CD14-positive monocyte (primary cell): ENCODE data around the gene CDC42BPB. TPM values are rescaled to one million over a fixed set of nuclear protein-coding genes. Genes with fewer than 3 reads are reported as not detected.

ENCODE experiments used
- DNase-seq, 3 donors: peaks; one replicate each; pipeline ENCODE4 v3.0.0-alpha.2; 2011 to 2022
- H2AFZ ChIP-seq: 2 replicates; pipeline ENCODE4 v1.6.0; 2012; ENCODE audit warnings: mild to moderate bottlenecking, low read depth, low read length, inconsistent platforms; ENCODE audit not compliant: insufficient read depth, poor library complexity, severe bottlenecking
- H3K27ac ChIP-seq, 2 donors: 1 replicate in 1 of 2; 2 replicates in 1 of 2; pipeline ENCODE4 v1.5.1; 2012 to 2013; ENCODE audit warnings: low read length in 2 of 2, control low read depth in 1 of 2, inconsistent platforms in 1 of 2, low read depth in 1 of 2, mild to moderate bottlenecking in 1 of 2
- H3K27me3 ChIP-seq, 2 donors: one replicate each; pipeline versions ENCODE4 v1.6.0 to v1.6.1; 2011 to 2013; ENCODE audit warnings: low read length in 2 of 2; ENCODE audit not compliant: control insufficient read depth in 2 of 2, insufficient read depth in 2 of 2
- H3K36me3 ChIP-seq, 2 donors: replicated peaks in 1 of 2; 1 replicate in 1 of 2; 2 replicates in 1 of 2; pipeline versions ENCODE4 v1.5.1 to v1.6.1; 2012 to 2013; ENCODE audit warnings: low read length in 2 of 2, control low read depth in 1 of 2, inconsistent platforms in 1 of 2, mild to moderate bottlenecking in 1 of 2; ENCODE audit not compliant: insufficient read depth in 2 of 2, control insufficient read depth in 1 of 2
- H3K4me1 ChIP-seq, 2 donors: 1 replicate in 1 of 2; 2 replicates in 1 of 2; pipeline versions ENCODE4 v1.5.1 to v1.6.1; 2012 to 2013; ENCODE audit warnings: low read length in 2 of 2, control low read depth in 1 of 2, inconsistent platforms in 1 of 2, mild to moderate bottlenecking in 1 of 2, moderate library complexity in 1 of 2; ENCODE audit not compliant: insufficient read depth in 2 of 2, control insufficient read depth in 1 of 2
- H3K4me2 ChIP-seq: replicated peaks from 2 replicates; pipeline ENCODE3; 2012; ENCODE audit warnings: low read length, moderate library complexity, mild to moderate bottlenecking; ENCODE audit not compliant: poor library complexity, severe bottlenecking; ENCODE audit errors: extremely low read depth
- H3K4me3 ChIP-seq, 3 experiments: fragments of 200-600 bp in 1 of 3; sonication (generic) in 1 of 3; replicated peaks in 1 of 3; 1 replicate in 2 of 3; 2 replicates in 1 of 3; pipeline ENCODE4 v1.5.1; 2011 to 2013; ENCODE audit warnings: low read length in 3 of 3, mild to moderate bottlenecking in 3 of 3, control low read depth in 2 of 3, low read depth in 2 of 3, inconsistent platforms in 1 of 3, moderate library complexity in 1 of 3
- H3K79me2 ChIP-seq: 2 replicates; pipeline ENCODE4 v1.6.0; 2012; ENCODE audit warnings: mild to moderate bottlenecking, control low read depth, inconsistent platforms, low read length, moderate library complexity; ENCODE audit not compliant: insufficient read depth
- H3K9ac ChIP-seq: 2 replicates; pipeline ENCODE4 v1.6.0; 2017; ENCODE audit warnings: low read length, mild to moderate bottlenecking; ENCODE audit not compliant: insufficient read depth, poor library complexity, severe bottlenecking
- H3K9me3 ChIP-seq, 2 donors: replicated peaks in 1 of 2; 1 replicate in 1 of 2; 2 replicates in 1 of 2; pipeline versions ENCODE4 v1.5.1 to v1.6.1; 2012 to 2013; ENCODE audit warnings: low read length in 2 of 2, control low read depth in 1 of 2; ENCODE audit not compliant: control insufficient read depth in 1 of 2, insufficient read depth in 1 of 2
- H4K20me1 ChIP-seq: 2 replicates; pipeline ENCODE4 v1.6.0; 2012; ENCODE audit warnings: mild to moderate bottlenecking, low read length, control low read depth, moderate library complexity; ENCODE audit not compliant: insufficient read depth
- H3K27ac Mint-ChIP-seq, 7 donors: one replicate each; pipeline ENCODE4 v1.8.0; 2020; ENCODE audit warnings: mild to moderate bottlenecking in 7 of 7, mixed read lengths in 7 of 7, moderate library complexity in 6 of 7, inconsistent platforms in 2 of 7
- H3K27me3 Mint-ChIP-seq, 3 donors: one replicate each; pipeline ENCODE4 v1.8.0; 2021 to 2022; ENCODE audit warnings: low read depth in 3 of 3, mild to moderate bottlenecking in 3 of 3, mixed read lengths in 3 of 3, moderate library complexity in 3 of 3, inconsistent platforms in 1 of 3
- H3K36me3 Mint-ChIP-seq, 2 donors: one replicate each; pipeline ENCODE4 v1.8.0; 2020; ENCODE audit warnings: mixed read lengths in 2 of 2, inconsistent platforms in 1 of 2, mild to moderate bottlenecking in 1 of 2
- H3K4me1 Mint-ChIP-seq: one replicate; pipeline ENCODE4 v1.8.0; 2020; ENCODE audit warnings: mild to moderate bottlenecking, mixed read lengths
- H3K4me3 Mint-ChIP-seq, 2 donors: one replicate each; pipeline ENCODE4 v1.8.0; 2020; ENCODE audit warnings: mild to moderate bottlenecking in 2 of 2, mixed read lengths in 2 of 2, moderate library complexity in 1 of 2
- H3K9me3 Mint-ChIP-seq, 7 donors: one replicate each; pipeline ENCODE4 v1.8.0; 2020 to 2022; ENCODE audit warnings: mixed read lengths in 7 of 7, mild to moderate bottlenecking in 6 of 7, moderate library complexity in 6 of 7, inconsistent platforms in 2 of 7
- CTCF ChIP-seq: fragments of 200-600 bp; IDR thresholded peaks from one replicate; pipeline ENCODE4 v1.8.0; 2022; ENCODE audit warnings: antibody characterized with exemption, mild to moderate bottlenecking
- WGBS: methylation state at CpG from one replicate; pipeline ENCODE4 v1.1.5; 2013; ENCODE audit warnings: missing lambda C conversion rate; ENCODE audit not compliant: insufficient coverage; 5-methylcytosine and 5-hydroxymethylcytosine counted together
- intact Hi-C, 2 donors: fragments of 100-400 bp; cut with micrococcal nuclease; formaldehyde crosslinking; loops; one replicate each; pipeline versions ENCODE4 v1.15.0 to v1.15.1; 2023
- polyA plus RNA-seq, 3 donors: library from polyadenylated mRNA; depleted of rRNA in 1 of 3; unstranded in 2 of 3; stranded (reverse) in 1 of 3; fragments of 300-500 nt in 2 of 3; fragments of >200 nt in 1 of 3; fragmentation: Illumina TruSeq in 2 of 3; gene quantifications; 1 replicate in 2 of 3; 2 replicates in 1 of 3; pipeline ENCODE4 v1.2.3, GENCODE V29; 2012 to 2021

The CDC42BPB gene
- polyA plus RNA-seq, 3 donors, result 0.25 to 19.0 (median 0.60) TPM

GRCh38 chr14:102985665-102986064 is 71.7 kb downstream of the CDC42BPB start:
- Histone ChIP-seq H3K9ac (no peak overlapping the region), H2AFZ (no peak overlapping the region), H4K20me1 (no peaks in the 10 kb centered on the region), H3K4me2 (no peak overlapping the region), H3K27ac (no peak overlapping the region), H3K79me2 (no peaks in the 10 kb centered on the region), H3K4me3 (no peak overlapping the region), H3K36me3 (peaks cover under 1 to 42% of the 10 kb centered on the region in 2 donors), H3K4me1 (no peaks in the 10 kb centered on the region), H3K9me3 (peaks cover 20 to 26% of the 10 kb centered on the region in 2 donors), H3K27me3 (no peaks in the 10 kb centered on the region)
- intact Hi-C loops, result no loop called here
- Mint-ChIP-seq H3K36me3 (peaks cover 57 to 72% of the 10 kb centered on the region in 2 donors), H3K27ac (no peak overlapping the region), H3K27me3 (peaks cover 0 to 4% (median 0%) of the 10 kb centered on the region in 3 donors), H3K4me3 (no peak overlapping the region), H3K4me1 (peaks cover 2% of the 10 kb centered on the region), H3K9me3 (peaks cover 22 to 37% (median 33%) of the 10 kb centered on the region in 7 donors)
- no peak for DNase-seq
- TF ChIP-seq CTCF, result no peak
- WGBS, result 96% methylated on average over 10 of the region's 10 CpGs

- peaks cover 5 to 54% of the 10 kb centered on the region in 2 donors for H3K36me3 ChIP-seq
- no peak overlapping the region for H3K4me2 ChIP-seq
- peaks cover 17 to 30% (median 27%) of the 10 kb centered on the region in 7 donors for H3K9me3 Mint-ChIP-seq
- H3K27ac Mint-ChIP-seq, result no peak overlapping the region
- intact Hi-C loops, result no loop called here
- no peak overlapping the region for H2AFZ ChIP-seq
- peaks cover 20 to 25% of the 10 kb centered on the region in 2 donors for H3K9me3 ChIP-seq
- H3K9ac ChIP-seq, result no peak overlapping the region
- H3K4me3 ChIP-seq, result no peak overlapping the region
- 97% methylated on average over 18 of the region's 19 CpGs for WGBS
- H3K27me3 Mint-ChIP-seq, result peaks cover 0 to 2% (median 0%) of the 10 kb centered on the region in 3 donors
- H3K4me1 ChIP-seq, result no peaks in the 10 kb centered on the region
- H3K27ac ChIP-seq, result no peak overlapping the region
- peaks cover 7% of the 10 kb centered on the region for H3K4me1 Mint-ChIP-seq
- no peak overlapping the region for H3K4me3 Mint-ChIP-seq
- H3K79me2 ChIP-seq, result no peaks in the 10 kb centered on the region
- H4K20me1 ChIP-seq, result no peaks in the 10 kb centered on the region
- no peak for TF ChIP-seq CTCF
- no peak for DNase-seq
- no peaks in the 10 kb centered on the region for H3K27me3 ChIP-seq
- peaks cover 56 to 74% of the 10 kb centered on the region in 2 donors for H3K36me3 Mint-ChIP-seq
These were observed 72.8 kb downstream of the CDC42BPB start for GRCh38 chr14:102984336-102985102.
